IPS-18a (cell line): Measurements from ENCODE around the gene SLC34A1.

Source experiments
- H3K27ac ChIP-seq: one replicate; pipeline ENCODE4 v1.5.1; 2013; ENCODE audit warnings: low read length
- H3K27me3 ChIP-seq: one replicate; pipeline ENCODE4 v1.6.1; 2013; ENCODE audit warnings: mild to moderate bottlenecking, low read length; ENCODE audit not compliant: control insufficient read depth, insufficient read depth
- H3K36me3 ChIP-seq: one replicate; pipeline ENCODE4 v1.6.1; 2013; ENCODE audit warnings: low read depth, low read length; ENCODE audit not compliant: control insufficient read depth
- H3K4me1 ChIP-seq: one replicate; pipeline ENCODE4 v1.6.1; 2013; ENCODE audit warnings: low read depth, low read length; ENCODE audit not compliant: control insufficient read depth
- H3K4me3 ChIP-seq: one replicate; pipeline ENCODE4 v1.5.1; 2013; ENCODE audit warnings: low read length
- H3K9ac ChIP-seq: one replicate; pipeline ENCODE4 v1.6.1; 2013; ENCODE audit warnings: mild to moderate bottlenecking, low read length, moderate library complexity
- H3K9me3 ChIP-seq: one replicate; pipeline ENCODE4 v1.6.1; 2013; ENCODE audit warnings: low read depth, low read length; ENCODE audit not compliant: control insufficient read depth

SLC34A1 gene

DNA sequence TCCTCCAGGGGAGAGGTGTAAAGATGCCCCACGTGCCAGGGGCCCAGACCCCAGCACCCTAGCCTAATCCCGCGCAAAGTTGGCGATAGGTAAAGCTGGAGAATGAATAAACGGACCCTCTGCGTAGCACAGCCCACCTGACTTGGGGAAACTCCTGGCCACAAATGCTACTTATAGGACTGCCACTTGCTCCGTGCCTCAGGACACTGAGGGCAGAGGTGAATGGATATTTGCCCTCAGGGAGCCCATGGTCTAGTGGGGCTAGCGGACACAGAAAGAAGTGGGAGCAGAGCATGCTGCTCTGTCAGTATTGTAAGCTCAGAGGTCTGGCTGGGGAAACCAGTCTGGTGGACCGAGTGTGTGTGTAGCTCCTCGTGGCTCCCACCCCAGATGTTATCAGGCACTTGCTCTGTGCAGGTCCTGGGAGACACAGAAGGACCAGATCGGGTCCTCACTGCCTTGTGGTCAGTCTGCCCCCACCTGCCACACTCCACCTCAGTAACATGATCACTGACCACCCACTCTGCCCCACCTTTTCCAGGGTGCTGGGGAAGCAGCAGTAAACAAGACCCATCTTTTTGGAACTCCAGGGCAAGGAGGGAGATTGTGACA lies 43.1 kb downstream of the SLC34A1 start:
- Histone ChIP-seq H3K9ac (peak overlapping the region; percentile 86), H3K4me3 (peak overlapping the region; percentile 73), H3K4me1 (peaks cover 12% of the 10 kb centered on the region), H3K27ac (peak overlapping the region; percentile 8), H3K9me3 (no peaks in the 10 kb centered on the region), H3K27me3 (no peaks in the 10 kb centered on the region), H3K36me3 (peaks cover under 1% of the 10 kb centered on the region)

DNA sequence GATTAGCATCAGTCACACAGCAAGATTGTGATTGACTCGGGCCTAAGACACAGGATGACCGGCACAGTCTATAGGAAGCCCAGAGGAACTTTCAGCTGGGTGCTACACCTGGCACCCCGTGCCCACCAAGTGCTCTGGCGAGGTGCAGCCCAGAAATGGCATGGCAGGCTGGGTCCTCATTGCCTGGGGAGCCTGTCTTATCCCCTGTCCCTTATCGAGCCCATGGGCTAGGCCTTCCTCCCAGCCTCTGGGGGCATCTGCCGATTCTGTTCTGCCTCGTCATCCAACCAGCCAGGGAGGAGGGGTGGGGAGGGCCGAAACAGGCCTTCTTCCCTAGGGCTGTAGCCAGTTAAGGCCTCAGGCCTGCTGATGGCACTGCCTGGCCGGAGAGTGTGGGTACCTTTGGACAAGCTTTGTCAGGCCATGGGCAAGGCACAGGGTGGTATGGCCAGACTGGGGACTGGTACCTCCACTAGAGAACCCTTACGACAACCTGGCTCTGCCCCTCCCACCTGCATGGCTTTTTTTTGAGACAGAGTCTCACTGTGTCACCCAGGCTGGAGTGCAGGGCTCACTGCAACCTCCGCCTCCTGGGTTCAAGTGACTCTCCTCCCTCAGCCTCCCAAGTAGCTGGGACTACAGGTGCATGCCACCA lies 43.8 kb downstream of the SLC34A1 start:
- no peaks in the 10 kb centered on the region for H3K27me3 ChIP-seq
- peaks cover 12% of the 10 kb centered on the region for H3K4me1 ChIP-seq
- H3K4me3 ChIP-seq = peak overlapping the region; percentile 73
- no peak overlapping the region for H3K9ac ChIP-seq
- no peaks in the 10 kb centered on the region for H3K9me3 ChIP-seq
- no peak overlapping the region for H3K27ac ChIP-seq
- peaks cover 8% of the 10 kb centered on the region for H3K36me3 ChIP-seq

DNA sequence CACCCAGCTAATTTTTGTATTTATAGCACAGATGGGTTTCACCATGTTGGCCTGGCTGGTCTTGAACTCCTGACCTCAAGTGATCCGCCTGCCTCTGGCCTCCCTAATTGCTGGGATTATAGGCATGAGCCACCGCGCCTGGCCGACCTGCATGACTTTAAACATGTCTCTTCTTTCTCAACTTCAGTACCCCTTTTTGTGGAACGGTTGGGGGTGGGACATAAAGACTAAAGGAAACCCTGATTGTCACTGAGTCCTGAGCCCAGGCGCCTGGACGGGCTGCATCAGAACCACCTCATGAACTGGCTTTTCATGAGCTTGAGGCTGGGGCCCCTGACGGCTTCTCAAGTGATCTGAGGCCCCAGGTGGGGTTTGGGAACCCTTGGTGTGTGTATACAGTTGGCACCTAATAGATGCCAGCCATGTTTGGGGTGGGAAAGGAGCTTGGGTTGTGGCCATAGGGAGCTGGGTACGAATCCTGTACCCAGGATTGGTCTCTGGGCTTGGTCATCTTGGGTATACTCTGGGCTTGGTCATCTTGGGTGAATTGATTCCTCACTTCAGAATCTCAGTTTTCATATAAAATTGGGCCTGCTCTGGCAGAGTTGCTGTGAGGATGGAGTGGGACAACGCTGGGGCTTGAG lies 44.5 kb downstream of the SLC34A1 start:
- no peaks in the 10 kb centered on the region for H3K27me3 ChIP-seq
- H3K4me1 ChIP-seq = peaks cover 12% of the 10 kb centered on the region
- H3K9me3 ChIP-seq = no peaks in the 10 kb centered on the region
- H3K36me3 ChIP-seq = peaks cover 13% of the 10 kb centered on the region
- H3K9ac ChIP-seq = no peak overlapping the region
- no peak overlapping the region for H3K27ac ChIP-seq
- H3K4me3 ChIP-seq = no peak overlapping the region

DNA sequence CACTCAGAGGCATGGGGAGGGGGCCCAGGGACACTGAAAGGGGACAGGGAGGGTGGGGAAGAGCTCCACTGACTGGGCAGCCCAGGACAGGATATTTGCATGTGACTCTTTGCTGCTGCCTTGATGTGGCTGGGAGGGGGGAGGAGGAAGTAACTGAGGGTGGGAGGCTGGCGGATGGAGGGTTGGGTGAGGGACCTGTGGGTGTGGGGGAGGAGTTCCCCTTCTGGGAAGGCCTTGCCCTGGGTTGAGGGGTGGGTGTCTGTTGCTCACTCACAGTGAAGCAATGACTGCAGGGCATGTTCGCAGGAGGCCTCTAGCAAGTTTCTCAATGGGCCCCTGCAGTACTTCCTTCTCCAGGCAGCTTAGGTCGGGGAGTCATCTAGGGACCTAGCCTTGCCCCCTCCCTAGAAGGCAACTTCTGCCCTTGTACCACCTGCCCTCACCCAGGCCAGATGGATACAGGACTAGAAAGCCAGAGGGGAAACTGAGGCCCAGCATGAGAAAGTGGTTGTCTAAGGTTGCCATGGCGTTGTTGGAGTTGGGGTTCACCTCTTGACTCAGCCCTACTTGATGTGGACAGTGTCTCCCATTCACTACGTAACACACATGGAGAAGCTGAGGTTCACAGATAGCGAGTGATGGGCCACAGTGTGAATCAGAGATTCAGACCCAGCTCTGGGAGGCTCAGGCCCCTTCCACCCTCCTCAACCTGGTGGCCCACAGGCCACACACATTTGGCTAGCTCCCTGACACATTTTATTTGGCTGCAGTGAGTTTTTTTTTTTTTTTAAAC lies 45.2 kb downstream of the SLC34A1 start:
- no peak overlapping the region for H3K27ac ChIP-seq
- no peak overlapping the region for H3K9ac ChIP-seq
- H3K4me1 ChIP-seq = peaks cover 12% of the 10 kb centered on the region
- peaks cover 21% of the 10 kb centered on the region for H3K36me3 ChIP-seq
- no peaks in the 10 kb centered on the region for H3K27me3 ChIP-seq
- no peak overlapping the region for H3K4me3 ChIP-seq
- no peaks in the 10 kb centered on the region for H3K9me3 ChIP-seq

DNA sequence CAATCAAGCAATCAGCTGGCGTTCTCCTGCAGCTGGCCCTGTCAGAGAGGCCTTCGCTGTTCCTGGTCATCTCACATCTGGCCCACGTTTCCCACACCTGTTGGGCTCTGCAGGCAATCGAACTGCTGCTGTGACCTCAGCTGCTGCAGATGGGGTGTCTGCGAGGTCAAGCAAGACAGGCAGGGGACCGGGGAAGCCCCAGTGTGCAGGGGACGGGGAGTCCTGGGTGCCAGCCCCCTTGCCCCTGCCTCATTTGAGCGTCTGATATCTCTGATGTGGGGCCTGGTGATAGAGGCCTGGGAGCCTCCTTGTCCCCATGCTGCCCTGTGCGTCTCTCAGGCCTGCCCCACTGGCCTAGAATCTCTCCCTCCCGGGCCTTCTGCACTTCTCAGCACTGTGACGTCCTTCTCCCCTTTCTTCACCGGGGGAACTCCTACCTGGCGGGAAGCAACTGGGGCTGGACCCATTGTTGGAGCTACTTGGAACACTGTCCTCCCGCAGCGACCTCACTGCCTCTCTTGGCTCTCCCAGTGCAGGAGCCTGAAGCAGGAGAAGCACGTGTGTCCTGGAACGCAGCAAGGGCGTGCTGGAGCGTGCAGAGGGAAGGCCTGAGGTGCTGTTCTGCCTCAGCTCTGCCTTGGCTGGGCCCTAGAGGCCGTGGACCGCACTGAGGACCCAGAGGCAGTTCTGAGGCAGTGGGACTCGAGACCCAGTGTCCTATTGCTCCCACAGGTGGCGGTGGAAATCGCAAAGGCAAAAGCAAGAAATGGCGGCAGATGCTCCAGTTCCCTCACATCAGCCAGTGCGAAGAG lies 46.1 kb downstream of the SLC34A1 start:
- Histone ChIP-seq H3K9ac (no peak overlapping the region), H3K4me3 (no peak overlapping the region), H3K36me3 (peaks cover 28% of the 10 kb centered on the region), H3K4me1 (peaks cover 12% of the 10 kb centered on the region), H3K9me3 (no peaks in the 10 kb centered on the region), H3K27me3 (no peaks in the 10 kb centered on the region), H3K27ac (no peak overlapping the region)

DNA sequence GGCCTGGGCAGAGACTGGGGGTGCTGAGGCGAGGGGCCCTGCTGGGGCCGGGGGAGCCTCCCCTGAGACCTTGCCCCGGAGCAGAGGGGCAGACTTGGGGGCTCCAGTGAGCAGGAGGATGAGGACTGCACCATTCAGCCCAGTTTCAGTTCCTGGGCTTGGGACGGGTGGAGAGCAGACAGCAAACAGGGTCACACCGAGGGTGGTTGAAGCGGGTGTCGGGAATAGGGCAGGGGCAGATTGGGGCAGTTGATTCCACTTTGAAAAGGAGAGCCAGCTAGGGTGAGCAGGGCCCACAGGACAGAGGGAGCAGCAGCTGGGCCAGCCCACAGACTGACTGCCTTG lies 46.7 kb downstream of the SLC34A1 start:
- Histone ChIP-seq H3K27ac (no peak overlapping the region), H3K9ac (no peak overlapping the region), H3K4me1 (peaks cover 9% of the 10 kb centered on the region), H3K9me3 (no peaks in the 10 kb centered on the region), H3K4me3 (no peak overlapping the region), H3K36me3 (peaks cover 31% of the 10 kb centered on the region), H3K27me3 (no peaks in the 10 kb centered on the region)

DNA sequence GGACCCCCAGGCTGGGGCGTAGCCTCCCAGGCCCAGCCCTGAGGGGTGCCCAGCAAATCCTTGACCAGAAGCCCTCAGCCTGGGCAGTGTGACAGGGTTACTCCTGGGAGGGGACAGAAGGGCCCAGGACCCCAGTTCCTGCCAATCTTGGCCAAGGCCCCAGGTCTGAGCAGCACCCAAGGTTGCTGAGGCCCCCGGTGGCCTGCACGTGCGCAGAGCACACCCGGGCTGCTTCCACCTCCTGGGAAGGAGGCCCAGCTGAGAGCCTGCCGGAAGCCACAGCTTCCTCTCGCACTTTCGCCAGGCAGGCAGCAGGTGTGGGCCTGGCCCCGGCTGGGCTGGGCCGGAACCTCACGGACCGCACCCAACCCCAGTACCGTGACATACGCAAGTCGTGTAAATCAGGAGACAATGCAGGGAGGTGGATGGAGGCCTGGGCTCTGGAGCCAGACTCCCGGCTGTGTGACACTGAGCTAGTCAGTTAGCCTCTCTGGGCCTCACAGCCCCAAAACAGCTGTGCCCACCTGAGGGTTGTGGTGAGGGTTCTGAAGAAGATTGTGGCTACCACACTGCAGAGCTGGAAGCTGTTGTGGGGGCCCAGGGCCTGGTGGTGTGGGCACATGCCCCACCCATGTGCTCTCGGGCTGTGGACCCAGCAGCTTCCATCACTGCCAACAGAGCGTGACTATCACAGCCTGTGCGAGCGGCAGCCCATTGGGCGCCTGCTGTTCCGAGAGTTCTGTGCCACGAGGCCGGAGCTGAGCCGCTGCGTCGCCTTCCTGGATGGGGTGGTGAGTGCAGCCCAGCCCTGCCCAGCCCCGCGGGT lies 47.3 kb downstream of the SLC34A1 start:
- H3K4me1 ChIP-seq = peaks cover 9% of the 10 kb centered on the region
- H3K9me3 ChIP-seq = no peaks in the 10 kb centered on the region
- H3K36me3 ChIP-seq = peaks cover 31% of the 10 kb centered on the region
- no peak overlapping the region for H3K4me3 ChIP-seq
- H3K27ac ChIP-seq = no peak overlapping the region
- H3K27me3 ChIP-seq = no peaks in the 10 kb centered on the region
- no peak overlapping the region for H3K9ac ChIP-seq

DNA sequence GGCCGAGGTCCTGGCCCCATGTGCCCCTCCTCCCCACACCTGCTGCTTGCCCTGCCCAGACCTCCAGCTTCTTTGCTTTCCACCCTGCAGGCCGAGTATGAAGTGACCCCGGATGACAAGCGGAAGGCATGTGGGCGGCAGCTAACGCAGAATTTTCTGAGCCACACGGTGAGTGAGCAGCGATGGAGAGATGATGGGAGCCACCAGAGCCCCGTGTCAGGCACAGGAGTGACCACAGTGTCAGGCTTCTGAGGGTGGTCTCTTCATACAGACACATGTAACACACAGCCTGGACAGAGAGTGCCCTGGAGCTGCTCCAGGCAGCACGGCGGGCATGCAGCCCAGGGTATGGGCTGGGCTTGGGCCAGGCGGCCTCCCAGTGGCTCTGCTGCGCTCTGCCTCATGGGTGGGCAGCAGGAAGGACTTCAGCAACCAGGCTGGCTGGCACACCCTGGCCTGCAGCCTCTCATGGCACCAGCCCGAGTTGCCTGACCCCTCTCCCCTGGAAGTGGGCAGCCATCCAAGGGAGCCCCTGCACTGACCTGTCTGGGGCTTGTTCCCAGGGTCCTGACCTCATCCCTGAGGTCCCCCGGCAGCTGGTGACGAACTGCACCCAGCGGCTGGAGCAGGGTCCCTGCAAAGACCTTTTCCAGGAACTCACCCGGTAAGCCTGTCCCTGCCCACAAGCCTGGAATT lies 48.1 kb downstream of the SLC34A1 start:
- peaks cover 34% of the 10 kb centered on the region for H3K36me3 ChIP-seq
- H3K27me3 ChIP-seq = no peaks in the 10 kb centered on the region
- no peaks in the 10 kb centered on the region for H3K9me3 ChIP-seq
- no peak overlapping the region for H3K27ac ChIP-seq
- H3K4me1 ChIP-seq = peaks cover 5% of the 10 kb centered on the region
- H3K4me3 ChIP-seq = no peak overlapping the region
- H3K9ac ChIP-seq = no peak overlapping the region

DNA sequence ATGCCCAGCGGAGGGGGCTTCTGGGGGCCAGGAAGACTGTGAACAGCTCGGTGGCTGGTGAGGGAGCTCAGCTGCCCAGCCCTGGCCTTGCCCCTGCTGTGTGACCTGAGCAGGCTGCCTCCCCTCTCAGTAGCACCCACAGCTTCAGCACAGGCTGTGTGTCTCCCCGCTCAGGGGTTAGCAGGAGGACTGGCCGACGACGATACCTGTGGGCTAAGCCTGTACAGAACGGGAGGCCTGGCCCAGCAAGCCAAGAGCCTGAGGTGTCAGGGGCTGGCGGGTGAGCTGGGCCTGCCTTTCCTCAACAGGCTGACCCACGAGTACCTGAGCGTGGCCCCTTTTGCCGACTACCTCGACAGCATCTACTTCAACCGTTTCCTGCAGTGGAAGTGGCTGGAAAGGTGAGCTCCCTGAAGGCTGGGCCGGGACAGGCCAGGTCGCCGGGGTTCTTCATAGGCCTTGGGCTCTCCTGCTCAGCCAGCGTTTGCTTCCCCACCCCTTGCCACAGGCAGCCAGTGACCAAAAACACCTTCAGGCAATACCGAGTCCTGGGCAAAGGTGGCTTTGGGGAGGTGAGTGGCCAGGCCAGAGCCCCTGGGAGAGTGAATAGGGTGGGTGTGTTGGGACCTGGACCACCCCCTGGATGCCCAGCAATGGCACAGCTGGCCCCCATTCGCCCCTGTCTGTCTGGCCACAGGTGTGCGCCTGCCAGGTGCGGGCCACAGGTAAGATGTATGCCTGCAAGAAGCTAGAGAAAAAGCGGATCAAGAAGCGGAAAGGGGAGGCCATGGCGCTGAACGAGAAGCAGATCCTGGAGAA lies 48.8 kb downstream of the SLC34A1 start:
- H3K27ac ChIP-seq = no peak overlapping the region
- no peaks in the 10 kb centered on the region for H3K9me3 ChIP-seq
- H3K4me1 ChIP-seq = no peaks in the 10 kb centered on the region
- no peak overlapping the region for H3K9ac ChIP-seq
- H3K4me3 ChIP-seq = no peak overlapping the region
- H3K27me3 ChIP-seq = no peaks in the 10 kb centered on the region
- peaks cover 34% of the 10 kb centered on the region for H3K36me3 ChIP-seq
